ENCODE data around the gene CA5B. TPM values are rescaled to one million over a fixed set of nuclear protein-coding genes. Genes with fewer than 3 reads are reported as not detected.
"Not testable (repeated sequence)": the region's sequence is repeated elsewhere in the genome, so short reads cannot be mapped to it uniquely, and the experiment has no call there.

The CA5B gene
- total RNA-seq, 1 donor from 2014 or later: 6.3 TPM

GRCh38 chrX:15813416-15813815 lies 75.3 kb downstream of the CA5B start:
- DNase-seq (ENCODE audit: low spot score): no peak

GRCh38 chrX:15814771-15815365 lies 76.8 kb downstream of the CA5B start:
- no peak for DNase-seq (ENCODE audit: low spot score)

GRCh38 chrX:15815779-15816437 lies 77.8 kb downstream of the CA5B start:
- peak; percentile 2 for DNase-seq (ENCODE audit: low spot score)

GRCh38 chrX:15816438-15816809 lies 78.4 kb downstream of the CA5B start:
- DNase-seq (ENCODE audit: low spot score): no peak

GRCh38 chrX:15816886-15817285 lies 78.8 kb downstream of the CA5B start:
- no peak for DNase-seq (ENCODE audit: low spot score)

- DNase-seq (ENCODE audit: low spot score): no peak
Measured at GRCh38 chrX:15820106-15821073, 82.3 kb downstream of the CA5B start.

GRCh38 chrX:15822922-15823321 lies 84.9 kb downstream of the CA5B start:
- no peak for DNase-seq (ENCODE audit: low spot score)

GRCh38 chrX:15825936-15826335 lies 87.9 kb downstream of the CA5B start:
- DNase-seq (ENCODE audit: low spot score): no peak

GRCh38 chrX:15829217-15829616 lies 91.1 kb downstream of the CA5B start:
- DNase-seq (ENCODE audit: low spot score): no peak

GRCh38 chrX:15831347-15831746 lies 93.3 kb downstream of the CA5B start:
- not testable (repeated sequence) for DNase-seq (ENCODE audit: low spot score)

GRCh38 chrX:15834053-15834452 lies 96.0 kb downstream of the CA5B start:
- DNase-seq (ENCODE audit: low spot score): no peak

- no peak for DNase-seq (ENCODE audit: low spot score)
Measured at GRCh38 chrX:15834827-15835595, 96.9 kb downstream of the CA5B start.

Other genes starting within 250 kb of the CA5B start
- gene PIR, start 244.9 kb upstream of the CA5B start, total RNA-seq (ENCODE audit: insufficient read depth, low replicate concordance): 1.7 TPM
- 8.7 TPM for gene BMX, start 237.5 kb upstream of the CA5B start, total RNA-seq (ENCODE audit: insufficient read depth, low replicate concordance)
- gene ACE2, start 137.3 kb upstream of the CA5B start, total RNA-seq (ENCODE audit: insufficient read depth, low replicate concordance): 0.24 TPM
- 2.4 TPM for gene CLTRN, start 73.5 kb upstream of the CA5B start, total RNA-seq (ENCODE audit: insufficient read depth, low replicate concordance)
- 0.48 TPM for gene ZRSR2, start 52.2 kb downstream of the CA5B start, total RNA-seq (ENCODE audit: insufficient read depth, low replicate concordance)
- 39.7 TPM for gene AP1S2, start 116.5 kb downstream of the CA5B start, total RNA-seq (ENCODE audit: insufficient read depth, low replicate concordance)